VCaP (cell line): ENCODE data around the gene CWF19L2.
"Not testable (repeated sequence)": the region's sequence is repeated elsewhere in the genome, so short reads cannot be mapped to it uniquely, and the experiment has no call there.

Source experiments
- H3K27ac ChIP-seq: fragments of 450-650 bp; 2 replicates; pipeline ENCODE4 v1.5.1; 2017
- TF ChIP-seq, protein P1 (sequence below): fragments of 450-650 bp; conservative IDR thresholded peaks from 2 replicates; pipeline ENCODE4 v1.5.1; 2017; ENCODE audit warnings: mild to moderate bottlenecking, moderate library complexity

Gene CWF19L2

DNA sequence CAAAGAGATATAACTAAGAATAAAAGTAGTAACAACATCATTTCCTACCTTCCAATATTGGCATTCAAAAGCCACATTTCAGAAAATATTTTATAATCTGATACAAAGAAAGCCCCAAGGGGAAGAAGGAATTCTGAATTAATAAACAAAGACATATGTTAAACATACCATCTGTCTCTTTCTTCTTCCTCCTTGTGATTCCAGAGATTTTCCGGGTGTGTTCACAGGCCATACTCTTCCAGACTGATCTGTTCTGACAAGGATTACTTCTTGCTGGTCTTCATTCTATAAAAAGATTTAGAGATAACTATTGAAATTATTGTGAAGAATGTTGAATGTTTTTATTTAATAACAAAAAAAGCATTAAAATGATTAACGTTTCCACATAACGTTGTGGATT lies 65.0 kb downstream of the CWF19L2 start:
- H3K27ac ChIP-seq, result no peak overlapping the region
- TF ChIP-seq, protein P1, sequence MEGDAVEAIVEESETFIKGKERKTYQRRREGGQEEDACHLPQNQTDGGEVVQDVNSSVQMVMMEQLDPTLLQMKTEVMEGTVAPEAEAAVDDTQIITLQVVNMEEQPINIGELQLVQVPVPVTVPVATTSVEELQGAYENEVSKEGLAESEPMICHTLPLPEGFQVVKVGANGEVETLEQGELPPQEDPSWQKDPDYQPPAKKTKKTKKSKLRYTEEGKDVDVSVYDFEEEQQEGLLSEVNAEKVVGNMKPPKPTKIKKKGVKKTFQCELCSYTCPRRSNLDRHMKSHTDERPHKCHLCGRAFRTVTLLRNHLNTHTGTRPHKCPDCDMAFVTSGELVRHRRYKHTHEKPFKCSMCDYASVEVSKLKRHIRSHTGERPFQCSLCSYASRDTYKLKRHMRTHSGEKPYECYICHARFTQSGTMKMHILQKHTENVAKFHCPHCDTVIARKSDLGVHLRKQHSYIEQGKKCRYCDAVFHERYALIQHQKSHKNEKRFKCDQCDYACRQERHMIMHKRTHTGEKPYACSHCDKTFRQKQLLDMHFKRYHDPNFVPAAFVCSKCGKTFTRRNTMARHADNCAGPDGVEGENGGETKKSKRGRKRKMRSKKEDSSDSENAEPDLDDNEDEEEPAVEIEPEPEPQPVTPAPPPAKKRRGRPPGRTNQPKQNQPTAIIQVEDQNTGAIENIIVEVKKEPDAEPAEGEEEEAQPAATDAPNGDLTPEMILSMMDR, result no peak

DNA sequence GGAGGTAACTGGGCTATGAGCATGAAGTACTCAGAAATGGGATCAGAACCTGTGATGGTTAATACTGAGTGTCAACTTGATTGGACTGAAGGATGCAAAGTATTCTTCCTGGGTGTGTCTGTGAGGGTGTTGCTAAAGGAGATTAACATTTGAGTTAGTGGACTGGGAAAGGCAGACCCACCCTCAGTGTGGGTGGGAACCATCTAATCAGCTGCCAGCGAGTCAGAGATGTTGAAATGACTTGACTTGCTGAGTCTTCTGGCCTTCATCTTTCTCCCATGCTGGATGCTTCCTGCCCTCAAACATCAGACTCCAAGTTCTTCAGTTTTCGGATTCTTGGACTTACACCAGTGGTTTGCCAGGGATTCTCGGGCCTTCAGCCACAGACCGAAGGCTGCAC lies 66.9 kb downstream of the CWF19L2 start:
- not testable (repeated sequence) for H3K27ac ChIP-seq

DNA sequence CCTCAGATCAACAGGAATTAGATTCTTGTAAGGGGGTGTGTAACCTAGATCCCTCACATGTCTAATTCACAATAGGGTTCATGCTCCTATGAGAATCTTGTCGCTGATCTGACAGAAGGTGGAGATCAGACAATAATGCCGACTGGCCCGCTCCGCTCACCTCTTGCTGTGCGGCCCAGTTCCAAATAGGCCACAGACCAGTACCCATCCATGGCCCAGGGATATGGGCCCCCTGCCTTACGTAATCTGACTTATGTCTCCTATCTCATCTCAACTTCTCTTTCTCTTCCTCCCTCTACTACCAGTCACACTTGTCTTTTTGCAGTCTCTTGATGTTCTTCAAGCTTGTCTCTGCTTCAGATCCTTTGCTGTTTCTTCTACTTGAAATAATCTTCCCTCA lies 70.0 kb downstream of the CWF19L2 start:
- no peak overlapping the region for H3K27ac ChIP-seq
- TF ChIP-seq, protein P1, result no peak

DNA sequence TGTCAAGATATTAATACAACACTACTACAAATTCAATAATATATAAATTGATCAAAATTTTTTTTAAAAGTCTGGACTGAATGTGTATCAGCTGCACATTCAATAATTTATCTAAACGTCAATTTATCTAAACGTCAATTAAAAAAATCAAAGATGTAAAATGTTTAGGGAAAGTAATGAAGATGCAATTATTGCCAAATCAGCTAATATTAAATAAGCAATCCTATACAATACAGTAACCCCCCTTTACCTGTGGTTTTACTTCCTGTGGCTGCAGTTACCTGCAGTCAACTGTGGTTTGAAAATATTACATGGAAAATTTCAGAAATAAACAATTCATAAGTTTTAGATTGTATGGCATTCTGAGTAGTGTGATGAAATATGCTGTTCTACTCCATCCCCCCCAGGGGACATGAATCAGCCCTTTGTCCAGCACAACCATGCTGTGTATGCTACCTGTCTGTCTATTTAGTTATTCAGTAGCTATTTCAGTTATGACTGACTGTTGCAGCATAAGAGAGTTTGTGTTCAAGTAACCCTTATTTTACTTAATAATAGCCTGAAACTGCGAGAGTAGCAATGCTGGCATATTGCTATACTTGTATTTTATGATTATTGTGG lies 72.2 kb downstream of the CWF19L2 start:
- TF ChIP-seq, protein P1, result no peak
- H3K27ac ChIP-seq, result no peak overlapping the region

DNA sequence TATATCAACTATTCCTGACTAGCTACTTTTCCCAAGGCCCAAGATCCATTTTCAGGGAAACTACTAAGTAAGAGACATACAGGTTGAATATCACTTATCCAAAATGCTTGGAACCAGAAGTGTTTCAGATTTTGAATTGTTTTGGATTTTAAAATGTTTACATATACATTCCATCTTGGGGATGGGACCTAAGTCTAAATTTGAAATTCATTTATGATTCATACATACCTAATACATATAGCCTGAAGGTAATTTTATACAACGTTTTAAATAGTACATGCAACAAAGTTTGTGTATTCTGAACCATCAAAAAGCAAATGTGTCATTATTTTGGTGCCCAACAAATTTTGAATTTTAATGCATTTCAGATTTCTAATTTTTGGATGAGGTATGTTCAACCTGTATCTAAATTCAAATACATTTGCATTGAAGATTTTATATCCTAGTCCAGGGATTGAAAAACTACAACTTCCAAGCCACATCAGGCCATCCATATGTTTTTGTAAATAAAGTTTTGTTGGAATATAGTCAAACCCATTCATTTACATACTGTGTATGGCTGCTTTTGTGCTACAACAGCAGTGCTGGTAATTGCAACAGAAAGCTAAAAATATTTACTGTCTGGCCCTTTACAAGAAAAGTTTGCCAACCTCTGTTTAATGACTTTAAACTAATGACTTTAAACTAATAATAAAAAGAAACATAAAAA lies 73.3 kb downstream of the CWF19L2 start:
- no peak overlapping the region for H3K27ac ChIP-seq

DNA sequence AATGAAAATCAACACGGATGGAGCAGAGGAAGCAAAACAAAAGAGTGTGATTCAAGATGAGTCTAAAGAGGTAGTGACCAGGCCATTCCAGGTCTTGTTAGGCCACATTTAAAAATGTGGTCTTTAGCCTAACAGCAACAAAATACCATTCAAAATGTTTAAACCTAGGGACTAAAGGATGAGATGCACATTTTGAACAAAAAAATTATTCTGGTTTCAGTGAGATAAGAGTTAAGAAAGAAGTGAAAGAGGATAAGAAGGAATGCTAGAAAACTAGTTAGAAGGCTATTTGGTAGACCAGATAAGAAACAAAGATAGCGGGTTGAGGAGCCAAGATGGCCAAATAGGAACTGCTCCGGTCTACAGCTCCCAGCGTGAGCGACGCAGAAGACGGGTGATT lies 85.2 kb downstream of the CWF19L2 start:
- TF ChIP-seq, protein P1, result no peak
- H3K27ac ChIP-seq, result no peak overlapping the region

More for the DNA sequence above, 73.3 kb downstream of the CWF19L2 start:
- TF ChIP-seq, protein P1, result no peak

DNA sequence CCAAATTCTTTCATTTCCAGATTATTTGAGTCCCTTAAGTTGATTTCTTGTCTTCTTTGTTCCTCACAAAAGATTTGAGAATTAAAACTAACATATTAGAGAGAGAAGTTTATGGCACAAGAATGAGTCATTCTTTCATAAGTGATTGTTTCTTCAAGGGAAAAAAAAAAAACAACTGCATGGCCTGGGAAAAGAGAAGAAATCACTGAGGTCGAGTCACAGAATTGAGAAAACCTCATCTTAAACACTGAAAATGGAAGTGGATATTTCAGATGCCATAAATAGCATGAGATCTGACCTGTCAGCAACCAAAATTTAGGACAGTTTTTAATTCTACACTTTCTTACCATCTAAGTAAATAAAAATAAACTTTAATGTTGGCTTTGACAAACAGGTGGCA lies 87.2 kb downstream of the CWF19L2 start:
- no peak overlapping the region for H3K27ac ChIP-seq
- TF ChIP-seq, protein P1, result no peak

DNA sequence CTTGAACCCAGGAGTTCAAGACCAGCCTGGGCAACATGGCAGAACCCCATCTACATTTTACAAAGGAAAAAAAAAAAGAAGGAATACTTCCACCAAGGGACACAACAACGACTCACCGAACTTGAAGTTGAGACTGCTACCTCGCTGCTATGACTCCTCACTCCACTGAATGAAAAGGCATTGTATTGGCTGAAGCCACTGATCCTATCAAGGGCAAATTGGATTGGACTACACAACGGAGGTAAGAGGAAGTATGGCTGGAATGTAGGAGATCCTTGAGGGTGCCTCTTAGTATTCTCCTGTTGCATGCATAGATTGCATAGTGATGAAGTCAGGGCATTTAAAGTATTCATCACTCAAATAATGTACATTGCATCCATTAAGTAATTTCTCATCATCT lies 97.9 kb downstream of the CWF19L2 start:
- TF ChIP-seq, protein P1, result no peak
- no peak overlapping the region for H3K27ac ChIP-seq
